Measurements from ENCODE around the gene CAPN2. TPM values are rescaled to one million over a fixed set of nuclear protein-coding genes. Genes with fewer than 3 reads are reported as not detected.

CAPN2 gene
- total RNA-seq, 1 donor from 2014 or later: 281 TPM

DNA sequence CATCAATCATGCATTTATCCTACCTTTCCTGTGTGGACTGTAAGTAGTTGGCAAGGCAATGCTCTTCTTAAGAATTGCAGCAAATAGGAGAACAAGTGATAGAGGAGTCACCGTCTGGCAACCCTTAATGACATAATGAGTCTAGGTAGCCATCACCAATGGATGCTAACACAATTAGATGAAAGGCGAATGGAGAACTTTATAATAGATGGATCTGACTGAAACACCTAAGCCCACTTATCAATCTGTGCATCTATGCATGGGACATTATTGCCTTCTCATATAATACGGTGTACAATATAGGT is 27.9 kb upstream of the CAPN2 start:
- H3K4me3 ChIP-seq (ENCODE audit: low read depth, low read length): no peak overlapping the region
- DNase-seq (ENCODE audit: low read depth): no peak
- TF ChIP-seq, protein P1, sequence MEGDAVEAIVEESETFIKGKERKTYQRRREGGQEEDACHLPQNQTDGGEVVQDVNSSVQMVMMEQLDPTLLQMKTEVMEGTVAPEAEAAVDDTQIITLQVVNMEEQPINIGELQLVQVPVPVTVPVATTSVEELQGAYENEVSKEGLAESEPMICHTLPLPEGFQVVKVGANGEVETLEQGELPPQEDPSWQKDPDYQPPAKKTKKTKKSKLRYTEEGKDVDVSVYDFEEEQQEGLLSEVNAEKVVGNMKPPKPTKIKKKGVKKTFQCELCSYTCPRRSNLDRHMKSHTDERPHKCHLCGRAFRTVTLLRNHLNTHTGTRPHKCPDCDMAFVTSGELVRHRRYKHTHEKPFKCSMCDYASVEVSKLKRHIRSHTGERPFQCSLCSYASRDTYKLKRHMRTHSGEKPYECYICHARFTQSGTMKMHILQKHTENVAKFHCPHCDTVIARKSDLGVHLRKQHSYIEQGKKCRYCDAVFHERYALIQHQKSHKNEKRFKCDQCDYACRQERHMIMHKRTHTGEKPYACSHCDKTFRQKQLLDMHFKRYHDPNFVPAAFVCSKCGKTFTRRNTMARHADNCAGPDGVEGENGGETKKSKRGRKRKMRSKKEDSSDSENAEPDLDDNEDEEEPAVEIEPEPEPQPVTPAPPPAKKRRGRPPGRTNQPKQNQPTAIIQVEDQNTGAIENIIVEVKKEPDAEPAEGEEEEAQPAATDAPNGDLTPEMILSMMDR (conservative IDR thresholded peaks at IDR 0.05; ENCODE audit: low read depth, low read length): no peak

DNA sequence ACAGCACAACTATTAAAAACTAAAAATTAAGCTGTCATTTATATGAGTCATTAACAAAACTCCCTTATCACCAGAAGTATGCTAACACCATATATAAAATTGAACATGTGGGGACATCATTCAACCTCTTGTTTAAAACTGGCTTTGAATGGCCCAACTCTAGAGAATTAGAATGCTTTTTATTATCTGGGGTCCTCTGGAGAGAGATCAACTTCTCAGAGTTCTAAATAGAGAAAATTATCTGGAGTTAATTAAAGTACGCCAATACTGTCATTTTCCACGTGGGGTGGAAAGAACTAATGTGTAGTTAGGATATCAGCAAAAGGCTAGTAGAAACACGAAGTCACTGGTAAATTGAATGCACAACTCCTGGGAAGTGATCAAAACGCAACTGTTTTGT is 21.2 kb upstream of the CAPN2 start:
- DNase-seq (ENCODE audit: low read depth): no peak
- no peak overlapping the region for H3K4me3 ChIP-seq (ENCODE audit: low read depth, low read length)
- TF ChIP-seq, protein P1 (conservative IDR thresholded peaks at IDR 0.05; ENCODE audit: low read depth, low read length): no peak

- DNase-seq (ENCODE audit: low read depth): no peak
- TF ChIP-seq, protein P1 (conservative IDR thresholded peaks at IDR 0.05; ENCODE audit: low read depth, low read length): no peak
Observed at GRCh38 chr1:223695014-223695548, 17.3 kb upstream of the CAPN2 start.

GRCh38 chr1:223695941-223696340 is 16.4 kb upstream of the CAPN2 start:
- no peak overlapping the region for H3K4me3 ChIP-seq (ENCODE audit: low read depth, low read length)
- TF ChIP-seq, protein P1 (conservative IDR thresholded peaks at IDR 0.05; ENCODE audit: low read depth, low read length): no peak
- DNase-seq (ENCODE audit: low read depth): no peak

More at GRCh38 chr1:223695014-223695548, 17.3 kb upstream of the CAPN2 start:
- no peak overlapping the region for H3K4me3 ChIP-seq (ENCODE audit: low read depth, low read length)

GRCh38 chr1:223700388-223700918 is 11.9 kb upstream of the CAPN2 start:
- no peak for DNase-seq (ENCODE audit: low read depth)
- TF ChIP-seq, protein P1 (conservative IDR thresholded peaks at IDR 0.05; ENCODE audit: low read depth, low read length): no peak
- H3K4me3 ChIP-seq (ENCODE audit: low read depth, low read length): no peak overlapping the region

DNA sequence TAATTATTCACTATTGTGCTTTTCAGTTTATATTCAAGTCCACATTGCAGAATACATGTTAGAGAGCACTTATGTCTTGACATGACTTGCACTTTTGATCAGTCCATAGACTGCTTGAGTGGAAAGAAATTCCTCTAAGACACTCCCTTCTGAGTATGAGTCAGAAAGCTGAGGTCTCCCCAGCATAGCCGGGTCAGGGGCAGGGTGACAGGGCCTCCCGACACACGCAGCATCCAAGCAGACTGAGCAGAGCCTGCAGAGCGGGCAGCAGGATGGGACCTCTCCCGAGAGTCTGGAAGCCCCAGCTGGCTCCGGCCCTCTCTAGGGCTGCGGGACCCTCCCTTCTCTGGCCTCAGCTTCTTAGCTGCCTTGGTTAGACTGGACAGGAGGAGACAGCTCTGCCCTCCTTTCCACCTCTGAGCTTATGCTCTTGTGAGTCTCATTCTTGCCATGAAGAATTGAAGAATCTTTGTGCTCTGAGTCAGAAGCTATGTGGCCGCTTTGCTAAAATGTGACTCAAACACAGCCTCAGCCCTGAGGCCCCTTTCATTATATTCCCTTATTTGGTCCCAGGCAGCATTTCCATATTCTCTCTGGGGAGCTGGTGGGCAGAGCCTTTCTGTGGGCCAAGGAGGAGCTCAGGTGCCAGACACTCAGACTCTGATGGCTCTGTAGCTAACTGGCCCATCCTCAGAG is 11.2 kb upstream of the CAPN2 start:
- TF ChIP-seq, protein P1 (conservative IDR thresholded peaks at IDR 0.05; ENCODE audit: low read depth, low read length): no peak
- DNase-seq (ENCODE audit: low read depth): peak; percentile 91
- H3K4me3 ChIP-seq (ENCODE audit: low read depth, low read length): peak overlapping the region; percentile 14

Data from epithelial cell of proximal tubule (primary cell).